Measurements from ENCODE around the gene DPH1. TPM values are rescaled to one million over a fixed set of nuclear protein-coding genes. Genes with fewer than 3 reads are reported as not detected.

The DPH1 gene
- total RNA-seq, 2 donors from 2014 or later, result 17.2 to 21.6 TPM

- DNase-seq (ENCODE audit: low spot score), result peak; percentile 89
- Histone ChIP-seq H3K4me1 (peaks cover 0 to 43% of the 10 kb centered on the region in 2 donors), H3K27ac (peak overlapping the region; percentile 38 to 62), H3K9me3 (no peaks in the 10 kb centered on the region), H3K27me3 (no peaks in the 10 kb centered on the region), H3K4me3 (peak overlapping the region; percentile 62 to 78), H3K36me3 (no peaks in the 10 kb centered on the region)
- no peak for TF ChIP-seq CTCF (IDR thresholded peaks at IDR 0.05)
Observed at GRCh38 chr17:2049333-2050299, 19.7 kb downstream of the DPH1 start.

GRCh38 chr17:2050300-2051060 is 20.5 kb downstream of the DPH1 start:
- H3K9me3 ChIP-seq, result no peaks in the 10 kb centered on the region

GRCh38 chr17:2051061-2051932 is 21.3 kb downstream of the DPH1 start:
- peaks cover 0 to 7% of the 10 kb centered on the region in 2 donors for H3K27me3 ChIP-seq
- no peak for TF ChIP-seq CTCF (IDR thresholded peaks at IDR 0.05)
- no peak for DNase-seq (ENCODE audit: low spot score)
- H3K9me3 ChIP-seq, result no peaks in the 10 kb centered on the region
- H3K4me3 ChIP-seq, result peak overlapping the region; percentile 48 to 78
- H3K27ac ChIP-seq, result peak overlapping the region in 1 of 2 donors; percentile 35
- H3K4me1 ChIP-seq, result peaks cover 0 to 55% of the 10 kb centered on the region in 2 donors
- no peaks in the 10 kb centered on the region for H3K36me3 ChIP-seq

More at GRCh38 chr17:2050300-2051060, 20.5 kb downstream of the DPH1 start:
- Histone ChIP-seq H3K27ac (peak overlapping the region in 1 of 2 donors; percentile 35), H3K4me3 (peak overlapping the region; percentile 48 to 78), H3K27me3 (peaks cover 0 to 4% of the 10 kb centered on the region in 2 donors), H3K36me3 (no peaks in the 10 kb centered on the region), H3K4me1 (peaks cover 0 to 51% of the 10 kb centered on the region in 2 donors)
- no peak for DNase-seq (ENCODE audit: low spot score)
- TF ChIP-seq CTCF (IDR thresholded peaks at IDR 0.05), result no peak

- Histone ChIP-seq H3K27me3 (peaks cover 0 to 7% of the 10 kb centered on the region in 2 donors), H3K27ac (no peak overlapping the region)
Observed at GRCh38 chr17:2051933-2052559, 22.1 kb downstream of the DPH1 start.

More at GRCh38 chr17:2051933-2052559, 22.1 kb downstream of the DPH1 start:
- Histone ChIP-seq H3K4me1 (peaks cover 0 to 62% of the 10 kb centered on the region in 2 donors), H3K36me3 (no peaks in the 10 kb centered on the region), H3K9me3 (no peaks in the 10 kb centered on the region), H3K4me3 (no peak overlapping the region)
- no peak for DNase-seq (ENCODE audit: low spot score)
- TF ChIP-seq CTCF (IDR thresholded peaks at IDR 0.05), result no peak
